HG03378 (cell line): ENCODE measurements around the gene POLR2E.
"Not testable (repeated sequence)": the region's sequence is repeated elsewhere in the genome, so short reads cannot be mapped to it uniquely, and the experiment has no call there.

ENCODE experiments used
- ATAC-seq: cut with Tn5 transposase; IDR thresholded peaks from one replicate; pipeline ENCODE4 v1.9.1; 2021; ENCODE audit warnings: mild to moderate bottlenecking, moderate library complexity; ENCODE audit not compliant: unreplicated experiment

POLR2E gene

DNA sequence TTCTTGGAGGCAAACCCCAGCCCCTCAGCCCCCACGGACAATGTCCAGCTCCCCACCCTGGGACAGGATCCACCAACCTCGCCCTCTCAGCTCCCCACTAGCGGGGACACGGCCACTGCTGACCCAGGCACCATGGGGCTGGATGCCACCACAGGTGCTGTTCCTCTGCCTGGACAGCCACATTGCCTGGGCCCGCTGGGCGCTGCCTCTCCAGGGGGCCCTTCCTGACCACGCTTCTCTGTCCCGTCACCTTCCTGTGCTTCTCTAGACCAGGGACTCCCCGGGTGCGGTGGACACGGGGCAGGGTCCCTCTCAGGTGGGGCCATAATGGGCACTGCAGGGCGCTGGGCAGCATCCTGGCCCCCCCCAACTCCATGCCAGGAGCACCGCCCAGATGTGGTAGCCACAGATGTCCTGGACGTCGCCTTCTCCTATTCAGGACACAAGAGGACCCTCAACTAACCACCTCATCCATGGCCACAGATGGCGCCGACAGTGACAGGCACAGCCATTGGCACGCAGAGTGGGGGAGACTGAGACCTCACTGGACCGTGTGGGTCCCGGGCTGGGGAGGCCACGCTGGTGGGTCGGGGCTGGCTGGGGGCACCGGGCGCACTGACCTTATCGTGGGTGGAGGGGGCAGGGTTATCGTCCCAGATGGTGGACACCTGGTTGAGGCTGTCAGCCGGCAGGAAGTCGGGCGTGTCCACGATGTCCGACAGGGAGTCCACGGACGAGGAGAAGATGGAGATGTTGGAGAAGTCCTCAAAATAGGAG is 32.0 kb upstream of the POLR2E start:
- ATAC-seq, result no peak

DNA sequence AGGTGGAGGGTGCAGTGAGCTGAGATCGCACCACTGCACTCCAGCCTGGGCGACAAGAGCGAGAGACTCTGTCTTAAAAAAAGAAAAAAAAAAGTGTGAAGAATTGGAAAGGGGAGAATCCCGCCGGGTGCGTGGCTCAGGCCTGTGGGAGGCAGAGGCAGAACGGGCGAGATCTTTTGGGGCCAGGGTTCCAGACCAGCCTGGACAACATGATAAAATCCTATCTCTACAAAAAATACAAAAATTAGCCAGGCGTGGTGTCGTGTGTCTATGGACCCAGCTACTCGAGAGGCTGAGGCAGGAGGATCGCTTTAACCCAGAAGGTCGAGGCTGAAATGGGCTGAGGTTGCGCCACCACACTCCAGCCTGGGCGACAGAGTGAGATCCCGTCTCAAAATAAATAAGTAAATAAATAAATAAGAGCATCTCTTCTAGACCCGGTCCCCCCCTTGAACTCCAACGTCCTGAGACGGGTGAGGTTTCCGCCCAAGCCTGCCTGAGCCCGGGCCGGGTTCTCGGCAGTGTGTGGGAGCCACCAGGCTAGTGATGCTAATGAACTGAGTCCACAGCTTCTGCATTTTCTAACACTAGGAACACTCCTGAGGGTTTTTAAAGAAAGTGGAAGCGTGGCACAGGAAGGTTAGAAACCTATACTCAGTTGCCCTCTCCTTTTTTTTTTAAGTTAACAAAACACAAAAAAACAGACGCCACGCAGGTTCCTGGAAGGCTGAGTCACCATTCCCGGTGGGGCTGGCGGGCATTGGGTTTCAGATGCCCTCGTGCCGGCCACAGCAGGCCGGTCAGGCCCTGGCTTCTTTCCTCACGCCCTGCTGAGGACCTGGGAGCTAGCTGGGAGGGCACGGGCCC is 30.7 kb upstream of the POLR2E start:
- ATAC-seq, result no peak

GRCh38 chr19:1123885-1124677 is 28.9 kb upstream of the POLR2E start:
- no peak for ATAC-seq

DNA sequence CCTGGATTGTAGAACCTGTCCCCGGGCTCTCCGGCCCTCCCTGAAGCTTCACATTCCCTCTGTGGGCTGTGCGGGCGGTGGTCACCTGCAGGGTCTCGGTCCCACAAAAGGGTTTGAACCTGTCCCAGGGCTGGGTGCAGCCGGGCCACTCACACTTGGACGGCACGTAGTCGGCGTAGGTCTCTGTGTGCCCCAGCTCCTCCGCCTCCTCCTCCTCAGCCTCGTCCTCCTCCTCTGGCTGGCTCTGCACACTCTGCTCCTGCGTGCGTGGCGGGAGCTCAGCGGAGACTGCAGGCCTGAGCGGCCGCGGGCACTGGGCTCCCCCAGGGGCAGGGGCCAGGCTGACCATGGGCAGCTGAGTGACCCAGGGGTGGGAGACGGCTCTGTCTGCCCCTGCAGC is 28.2 kb upstream of the POLR2E start:
- no peak for ATAC-seq

GRCh38 chr19:1122972-1123363 is 27.8 kb upstream of the POLR2E start:
- ATAC-seq, result no peak

GRCh38 chr19:1122021-1122971 is 27.1 kb upstream of the POLR2E start:
- ATAC-seq, result no peak

DNA sequence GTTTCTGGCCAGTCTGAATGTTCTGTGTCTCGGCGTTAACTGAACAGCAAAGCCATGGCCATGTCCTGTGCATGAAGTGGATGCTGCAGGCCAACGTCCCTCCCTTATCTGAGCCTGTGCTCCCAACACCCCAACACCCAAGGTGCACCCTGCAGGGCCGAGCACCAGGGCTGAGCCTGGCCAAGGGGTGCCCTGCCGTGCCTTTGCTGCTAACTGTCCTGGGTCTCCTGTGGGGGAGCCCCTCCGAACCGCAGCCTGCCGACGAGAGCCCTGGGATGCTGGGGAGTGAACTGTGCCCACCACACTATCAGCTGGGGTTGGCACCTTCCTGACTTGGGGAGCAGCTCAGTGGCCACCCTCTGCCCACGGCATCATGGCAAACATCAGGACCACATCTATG is 26.2 kb upstream of the POLR2E start:
- ATAC-seq, result no peak

DNA sequence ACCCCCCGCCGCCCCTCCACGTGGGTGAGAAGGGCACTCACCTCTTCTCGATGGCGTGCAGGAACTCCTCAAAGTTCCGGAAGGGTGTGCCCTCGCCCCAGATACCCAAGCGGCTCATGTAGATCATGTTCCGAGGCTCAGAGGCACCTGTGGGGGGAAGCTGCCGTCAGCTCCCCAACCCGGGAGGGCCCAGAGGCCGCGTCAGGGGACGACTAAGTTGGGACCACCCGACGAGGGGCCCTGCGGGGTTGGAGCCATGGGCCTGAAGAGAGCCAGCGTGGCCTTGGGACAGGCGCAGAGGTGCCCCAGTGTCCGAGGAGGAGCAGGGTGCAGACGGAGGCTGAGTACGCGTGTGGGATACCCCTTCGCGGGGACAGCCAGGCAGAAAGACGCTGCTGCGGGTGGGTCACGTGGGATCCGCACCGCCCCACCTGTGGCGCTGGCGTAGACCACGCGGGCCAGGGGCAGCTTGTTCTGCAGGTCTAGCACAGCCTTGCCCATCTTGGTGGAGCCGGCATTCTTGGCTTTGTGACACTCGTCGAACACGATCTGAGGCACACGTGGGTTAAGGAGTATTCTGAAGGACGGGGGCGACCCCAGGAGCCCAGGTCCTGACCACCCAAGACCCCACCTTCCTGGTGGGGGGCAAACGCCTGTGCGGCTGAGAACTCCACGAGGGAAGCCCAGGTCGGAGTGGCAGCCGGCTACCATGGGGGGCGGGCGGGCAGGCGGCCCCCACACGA is 24.5 kb upstream of the POLR2E start:
- no peak for ATAC-seq

GRCh38 chr19:1118999-1119398 is 23.8 kb upstream of the POLR2E start:
- ATAC-seq, result no peak

DNA sequence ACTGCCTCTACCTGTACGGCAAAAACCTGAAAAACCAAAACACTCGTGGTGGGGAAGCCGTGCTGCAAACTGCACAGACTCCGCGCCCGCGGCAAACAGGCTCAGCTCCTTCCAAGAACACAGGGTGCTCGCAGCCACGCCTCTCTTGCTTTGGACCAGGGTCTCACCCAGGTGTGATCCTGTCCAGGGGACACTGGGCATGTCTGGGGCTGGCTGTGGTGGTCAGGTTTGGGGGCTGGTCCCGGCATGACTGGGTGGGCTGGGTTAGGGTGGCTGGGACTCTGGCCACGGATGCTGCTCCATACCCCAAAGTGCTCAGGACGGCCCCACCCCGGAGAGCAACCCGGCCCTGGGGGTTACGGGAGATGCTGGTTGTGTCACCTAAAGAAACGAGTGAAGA is 22.5 kb upstream of the POLR2E start:
- no peak for ATAC-seq

DNA sequence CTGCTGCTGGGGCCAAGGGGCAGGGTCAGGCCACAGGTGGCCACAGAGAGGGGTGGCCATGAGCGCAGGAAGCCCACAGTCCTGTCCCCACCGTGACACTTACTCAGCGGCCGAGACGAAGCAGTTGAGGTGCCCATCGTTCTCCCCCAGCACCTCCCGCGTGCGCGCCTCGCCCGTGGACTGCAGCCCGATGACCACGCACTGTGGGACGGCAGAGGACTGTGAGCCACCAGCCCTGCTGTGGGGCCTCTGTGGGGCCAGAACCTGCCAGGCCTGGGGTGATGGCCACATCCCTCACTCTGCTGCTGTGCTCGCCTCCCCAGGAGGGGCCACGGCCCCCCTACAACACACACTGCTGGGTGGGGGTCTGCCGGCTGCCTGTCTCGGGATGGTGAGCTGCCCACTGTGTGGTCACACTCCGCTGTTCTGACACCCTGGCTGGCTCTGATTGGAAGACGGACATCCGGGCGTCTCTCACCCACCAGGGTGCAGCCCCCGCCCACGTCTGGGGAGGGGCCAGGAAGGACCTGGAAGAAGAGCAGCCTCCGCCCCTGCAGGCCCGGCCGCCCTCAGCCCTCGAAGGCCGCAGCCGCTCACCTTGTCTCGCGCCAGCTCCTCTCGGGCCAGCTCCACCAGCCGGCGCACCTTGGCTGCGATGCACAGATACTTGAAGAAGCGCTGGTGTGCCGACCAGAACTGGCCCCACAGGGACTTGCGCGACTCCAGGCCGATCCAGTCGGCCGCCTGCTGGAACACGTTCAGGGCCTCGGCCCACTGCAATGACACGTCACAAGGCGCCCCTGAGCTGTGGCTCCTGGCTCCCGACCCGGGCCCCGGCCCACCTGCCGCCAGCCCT is 21.8 kb upstream of the POLR2E start:
- ATAC-seq, result no peak

DNA sequence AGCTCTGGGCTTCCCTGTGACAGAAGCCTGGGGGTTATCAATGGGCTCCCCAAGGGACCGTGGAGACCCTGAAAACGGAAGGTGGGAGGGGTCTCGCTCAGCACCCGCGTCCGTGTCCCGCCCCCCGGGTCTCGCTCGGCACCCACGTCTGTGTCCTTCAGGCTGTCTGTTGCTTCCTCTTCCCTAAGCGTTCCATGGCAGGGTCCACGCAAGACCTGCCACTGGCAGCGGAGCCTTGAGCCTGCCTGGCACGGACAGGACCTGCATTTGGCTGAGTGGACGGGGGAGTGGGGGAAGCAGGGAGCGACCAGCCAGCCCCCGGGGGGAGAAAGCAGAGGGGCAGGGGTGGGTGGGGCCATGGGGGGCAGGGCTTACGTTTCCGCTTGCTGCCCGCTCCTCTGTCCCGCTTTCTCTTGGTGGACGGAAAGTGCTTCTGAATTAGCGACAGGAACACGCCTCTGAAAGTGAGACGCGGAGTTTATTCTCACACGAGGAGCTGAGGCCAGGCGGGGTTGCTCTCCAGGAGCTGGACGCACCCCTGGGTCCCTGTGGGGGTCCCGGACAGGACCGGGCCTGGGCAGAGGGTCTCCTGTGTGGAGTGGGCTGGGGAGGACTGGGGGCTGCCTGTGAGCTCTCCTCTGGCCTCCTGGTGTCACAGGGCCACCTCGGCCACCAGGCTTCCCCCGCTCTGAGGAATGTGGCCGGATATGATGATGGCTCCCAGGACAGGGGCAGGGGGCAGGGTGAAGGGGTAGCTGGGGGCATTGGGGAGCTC is 20.7 kb upstream of the POLR2E start:
- no peak for ATAC-seq

- ATAC-seq, result not testable (repeated sequence)
These were observed 19.6 kb upstream of the POLR2E start for GRCh38 chr19:1114728-1115127.

- no peak for ATAC-seq
These were observed 18.9 kb upstream of the POLR2E start for GRCh38 chr19:1113986-1114483.

DNA sequence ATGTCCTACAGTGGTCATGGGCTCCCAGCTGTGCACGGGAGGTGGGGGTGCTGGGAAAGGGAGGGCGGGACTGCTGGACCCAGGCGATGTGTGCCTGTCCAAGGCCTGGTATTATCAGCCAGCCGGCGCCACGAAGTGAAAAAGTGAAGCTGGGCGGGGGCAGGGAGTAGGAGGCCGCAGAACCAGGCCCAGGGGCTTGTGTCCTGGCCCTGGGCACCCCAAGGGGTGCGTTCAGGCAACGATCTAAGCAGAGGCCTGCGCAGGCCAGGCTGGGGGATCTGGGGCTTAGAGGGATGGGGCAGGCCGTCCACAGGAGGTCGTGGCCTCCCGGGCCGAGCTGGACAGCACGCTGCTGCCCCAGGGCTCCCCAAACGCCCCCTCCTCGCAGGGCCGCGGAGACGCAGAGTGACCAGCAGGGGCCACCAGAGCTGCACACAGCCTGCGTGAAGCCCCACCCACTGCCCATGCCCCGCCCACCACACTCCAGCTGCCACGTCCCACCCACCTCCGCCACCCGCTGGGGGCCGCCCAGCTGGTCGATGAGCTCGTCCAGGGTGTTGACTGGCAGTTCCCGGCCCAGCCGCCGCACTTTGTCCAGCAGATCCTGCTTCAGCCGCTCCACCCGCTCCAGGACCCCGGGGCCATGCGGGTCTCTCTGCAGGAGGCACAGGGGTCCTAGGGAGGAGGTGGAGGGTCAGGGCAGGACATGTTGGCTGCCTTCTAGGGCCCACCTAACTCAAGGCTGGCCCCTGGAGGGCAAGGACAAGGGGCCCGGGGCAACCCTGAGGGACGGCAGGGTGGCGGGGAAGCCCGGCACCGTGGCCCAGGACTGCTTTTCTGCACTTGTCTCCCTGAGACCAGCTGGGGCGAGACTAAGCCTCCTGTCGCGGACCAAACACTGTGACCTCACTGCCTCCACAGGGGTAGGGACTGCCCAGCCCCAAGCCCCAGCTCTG is 18.1 kb upstream of the POLR2E start:
- no peak for ATAC-seq

DNA sequence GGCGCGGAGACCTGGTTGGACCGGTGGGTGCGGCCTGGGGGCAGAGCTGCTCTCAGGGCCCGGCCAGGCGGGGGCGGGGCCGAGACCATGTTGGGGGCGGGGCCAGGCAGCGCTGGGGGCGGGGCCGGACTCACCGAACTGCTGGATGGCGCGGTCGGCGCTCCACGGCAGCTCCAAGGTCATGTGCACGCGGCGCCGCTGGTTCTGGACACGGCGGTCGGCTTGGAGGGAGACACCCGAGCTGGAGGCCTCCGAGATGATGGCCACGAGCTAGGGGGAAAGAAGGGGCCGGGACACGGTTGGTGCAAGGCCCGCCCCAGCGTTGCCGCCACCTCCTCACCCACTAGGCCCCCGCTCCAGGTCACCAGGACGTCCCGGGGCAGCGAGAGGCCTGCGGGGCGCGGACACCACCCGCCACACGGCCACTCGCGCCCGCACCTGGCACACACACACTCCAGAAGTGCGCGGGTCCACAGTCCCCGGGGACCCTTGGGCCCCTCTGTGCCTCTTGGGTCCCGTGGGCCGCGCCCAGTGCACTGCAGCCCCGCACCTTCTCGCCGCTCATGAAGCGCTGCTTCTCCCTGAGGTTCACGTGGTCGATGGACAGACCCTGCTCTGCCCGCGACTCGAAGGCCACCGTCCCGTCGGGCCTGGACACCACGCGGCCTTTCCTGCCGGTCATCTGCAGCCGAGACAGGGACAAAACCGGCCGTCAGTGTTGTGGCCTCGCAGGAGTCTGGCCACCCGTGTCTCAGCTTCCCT is 17.3 kb upstream of the POLR2E start:
- ATAC-seq, result no peak
